T-cell (primary cell): ENCODE results near the gene USP38. TPM values are rescaled to one million over a fixed set of nuclear protein-coding genes. Genes with fewer than 3 reads are reported as not detected.
"Not testable (repeated sequence)": the region's sequence is repeated elsewhere in the genome, so short reads cannot be mapped to it uniquely, and the experiment has no call there.

Experiments used
- ATAC-seq, 4 experiments: fragments of 200-7000 bp in 3 of 4; fragments of 150-1000 bp in 1 of 4; cut with Tn5 transposase; replicated peaks in 1 of 4; 1 replicate in 3 of 4; 2 replicates in 1 of 4; pipeline ENCODE4 v1.10.0; 2021; ENCODE audit warnings: moderate library complexity in 3 of 4, mild to moderate bottlenecking in 2 of 4, moderate number of reproducible peaks in 1 of 4
- CTCF ChIA-PET, 2 donors: fragments of 300-600 bp; sonication (Branson Sonifier 250); formaldehyde crosslinking; loops; one replicate each; lab custom pipeline; 2022; ENCODE audit warnings: antibody characterized with exemption in 2 of 2; lab: Charles Lee
- POLR2A ChIA-PET, 2 donors: fragments of 300-600 bp; sonication (Branson Sonifier 250); formaldehyde crosslinking; loops; one replicate each; lab custom pipeline; 2022; ENCODE audit warnings: antibody characterized with exemption in 2 of 2; lab: Charles Lee
- DNase-seq, 35 experiments: peaks; one replicate each; pipeline versions ENCODE4 v3.0.0 to v3.0.0-alpha.2; 2013 to 2023
- H3K27ac ChIP-seq: one replicate; pipeline ENCODE4 v1.5.1; 2013; ENCODE audit warnings: low read length
- H3K27me3 ChIP-seq, 2 experiments: replicated peaks in 1 of 2; 1 replicate in 1 of 2; 2 replicates in 1 of 2; pipeline versions ENCODE4 v1.6.1 to v1.7.0; 2013; ENCODE audit warnings: low read length in 1 of 2, mixed read lengths in 1 of 2; ENCODE audit not compliant: control insufficient read depth in 2 of 2, insufficient read depth in 2 of 2; ENCODE audit errors: extremely low read depth in 1 of 2
- H3K36me3 ChIP-seq, 2 donors: 1 replicate in 1 of 2; 2 replicates in 1 of 2; pipeline versions ENCODE4 v1.6.1 to v1.7.0; 2013; ENCODE audit warnings: low read length in 1 of 2; ENCODE audit not compliant: control insufficient read depth in 2 of 2, insufficient read depth in 1 of 2; ENCODE audit errors: extremely low read depth in 1 of 2
- H3K4me1 ChIP-seq, 2 experiments: 1 replicate in 1 of 2; 2 replicates in 1 of 2; pipeline versions ENCODE4 v1.6.1 to v1.7.0; 2013; ENCODE audit warnings: low read length in 2 of 2, mixed read lengths in 1 of 2; ENCODE audit not compliant: insufficient read depth in 2 of 2, control insufficient read depth in 1 of 2; ENCODE audit errors: extremely low read depth in 1 of 2
- H3K4me3 ChIP-seq, 2 donors: 1 replicate in 1 of 2; 2 replicates in 1 of 2; pipeline versions ENCODE4 v1.5.1 to v1.7.0; 2013; ENCODE audit warnings: mild to moderate bottlenecking in 2 of 2, low read length in 1 of 2, moderate library complexity in 1 of 2; ENCODE audit not compliant: control insufficient read depth in 1 of 2; ENCODE audit errors: extremely low read depth in 1 of 2
- H3K9me3 ChIP-seq: 2 replicates; pipeline ENCODE4 v1.7.0; 2013
- H3K27ac Mint-ChIP-seq, 2 donors: one replicate each; pipeline ENCODE4 v1.8.0; 2020 to 2021; ENCODE audit warnings: mild to moderate bottlenecking in 2 of 2, mixed read lengths in 2 of 2
- H3K27me3 Mint-ChIP-seq, 2 donors: one replicate each; pipeline ENCODE4 v1.8.0; 2021 to 2022; ENCODE audit warnings: mixed read lengths in 2 of 2
- H3K36me3 Mint-ChIP-seq: one replicate; pipeline ENCODE4 v1.8.0; 2021; ENCODE audit warnings: mixed read lengths
- H3K4me1 Mint-ChIP-seq, 3 donors: one replicate each; pipeline ENCODE4 v1.8.0; 2020 to 2022; ENCODE audit warnings: mixed read lengths in 3 of 3, mild to moderate bottlenecking in 1 of 3
- H3K4me3 Mint-ChIP-seq, 3 donors: one replicate each; pipeline ENCODE4 v1.8.0; 2020 to 2022; ENCODE audit warnings: mild to moderate bottlenecking in 3 of 3, mixed read lengths in 3 of 3, moderate library complexity in 3 of 3
- H3K9me3 Mint-ChIP-seq, 3 donors: one replicate each; pipeline ENCODE4 v1.8.0; 2020 to 2022; ENCODE audit warnings: mixed read lengths in 3 of 3
- WGBS: methylation state at CpG from one replicate; pipeline ENCODE4 v1.1.5; 2013; ENCODE audit warnings: missing lambda C conversion rate; ENCODE audit not compliant: insufficient coverage; 5-methylcytosine and 5-hydroxymethylcytosine counted together
- total RNA-seq, 35 experiments: library from RNA in 6 of 35; stranded (reverse) in 6 of 35; fragments of 120-200 nt in 1 of 35; gene quantifications; one replicate each; pipeline versions ENCODE4 v1.2.1 to v1.2.4 and lab custom pipeline; 2013 to 2026

Gene USP38
- total RNA-seq, 5 donors from 2014 or later (not counting 1 experiment from before 2014, with no cell fraction given): 22.6 to 31.1 (median 23.9) TPM

GRCh38 chr4:143166722-143167121 lies 18.0 kb upstream of the USP38 start:
- H3K4me1 ChIP-seq, H3K27me3 Mint-ChIP-seq, POLR2A ChIA-PET, H3K36me3 ChIP-seq, H3K9me3 Mint-ChIP-seq, H3K27me3 ChIP-seq, H3K9me3 ChIP-seq, DNase-seq, ATAC-seq, H3K4me3 Mint-ChIP-seq, H3K4me1 Mint-ChIP-seq, H3K27ac Mint-ChIP-seq, H3K27ac ChIP-seq, H3K4me3 ChIP-seq: not testable (repeated sequence)
- CTCF ChIA-PET: interaction anchor here (0.6 to 0.7 kb wide), 3 partner anchors 46 to 1205 kb away, joined by 3 to 4 read pairs (median 3); no protein-coding TSS in a partner anchor
- WGBS: 94% methylated on average over 10 of the region's 11 CpGs
- H3K36me3 Mint-ChIP-seq: peaks cover 13% of the 10 kb centered on the region

- ChIA-PET POLR2A (no interaction called here), CTCF (no interaction called here)
- DNase-seq (no peak), ATAC-seq (no peak)
- no peak overlapping the region for H3K4me3 Mint-ChIP-seq
- H3K27ac Mint-ChIP-seq: no peak overlapping the region
- H3K27ac ChIP-seq: no peak overlapping the region
- WGBS: 100% methylated on average over 3 of the region's 3 CpGs
- peaks cover 8% of the 10 kb centered on the region for H3K9me3 ChIP-seq
- no peaks in the 10 kb centered on the region for H3K36me3 ChIP-seq
- peaks cover 24 to 36% (median 33%) of the 10 kb centered on the region in 3 donors for H3K4me1 Mint-ChIP-seq
- H3K27me3 ChIP-seq: no peaks in the 10 kb centered on the region
- H3K27me3 Mint-ChIP-seq: no peaks in the 10 kb centered on the region
- peaks cover 0 to 12% of the 10 kb centered on the region in 2 experiments for H3K4me1 ChIP-seq
- H3K36me3 Mint-ChIP-seq: peaks cover 20% of the 10 kb centered on the region
- peaks cover 4 to 18% (median 10%) of the 10 kb centered on the region in 3 donors for H3K9me3 Mint-ChIP-seq
- H3K4me3 ChIP-seq: no peak overlapping the region
These were observed 5.8 kb upstream of the USP38 start for GRCh38 chr4:143178923-143179322.

GRCh38 chr4:143183513-143184216 lies 1.1 kb upstream of the USP38 start:
- H3K4me3 ChIP-seq: peak overlapping the region; percentile 83 to 85
- ChIA-PET POLR2A (interaction anchor here in 1 of 2 donors (0.6 kb wide), 1 partner anchor 128 kb away, joined by 3 read pairs; no protein-coding TSS in a partner anchor), CTCF (no interaction called here)
- H3K4me1 Mint-ChIP-seq: peaks cover 55 to 73% (median 59%) of the 10 kb centered on the region in 3 donors
- no peaks in the 10 kb centered on the region for H3K27me3 Mint-ChIP-seq
- H3K9me3 Mint-ChIP-seq: peaks cover 0 to 3% (median 0%) of the 10 kb centered on the region in 3 donors
- peaks cover 3% of the 10 kb centered on the region for H3K9me3 ChIP-seq
- H3K27ac ChIP-seq: peak overlapping the region; percentile 85
- no peaks in the 10 kb centered on the region for H3K36me3 ChIP-seq
- H3K4me3 Mint-ChIP-seq: peak overlapping the region; percentile 84 to 91 (median 87)
- H3K4me1 ChIP-seq: peaks cover 6 to 43% of the 10 kb centered on the region in 2 experiments
- no peaks in the 10 kb centered on the region for H3K27me3 ChIP-seq
- DNase-seq (peak in 1 of 35 experiments; percentile 18), ATAC-seq (no peak)
- H3K27ac Mint-ChIP-seq: peak overlapping the region; percentile 96
- WGBS: no CpG with 5 or more reads among the region's 9 CpGs
- H3K36me3 Mint-ChIP-seq: peaks cover 22% of the 10 kb centered on the region

DNA sequence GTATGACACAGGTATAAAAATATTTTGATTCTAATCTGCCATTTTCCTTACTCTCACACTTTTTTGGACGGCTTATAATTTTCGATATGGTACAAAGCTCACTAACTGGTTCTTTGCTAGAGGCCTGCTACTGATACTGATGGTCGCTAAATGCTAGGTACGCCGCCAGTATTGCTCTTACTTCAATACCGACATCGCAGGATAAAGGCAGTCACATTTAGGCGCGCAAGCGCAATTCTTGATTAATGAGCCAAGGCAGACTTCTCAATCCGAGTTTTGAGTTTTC lies 557 bp upstream of the USP38 start:
- no peaks in the 10 kb centered on the region for H3K9me3 Mint-ChIP-seq
- peaks cover 60 to 78% (median 64%) of the 10 kb centered on the region in 3 donors for H3K4me1 Mint-ChIP-seq
- ChIA-PET POLR2A (interaction anchor here in 1 of 2 donors (0.6 kb wide), 1 partner anchor 129 kb away, joined by 3 read pairs; no protein-coding TSS in a partner anchor), CTCF (no interaction called here)
- H3K27me3 Mint-ChIP-seq: no peaks in the 10 kb centered on the region
- peak overlapping the region; percentile 84 to 91 (median 87) for H3K4me3 Mint-ChIP-seq
- no peaks in the 10 kb centered on the region for H3K27me3 ChIP-seq
- H3K27ac Mint-ChIP-seq: peak overlapping the region; percentile 96
- peaks cover 24% of the 10 kb centered on the region for H3K36me3 Mint-ChIP-seq
- no peaks in the 10 kb centered on the region for H3K36me3 ChIP-seq
- peaks cover 6 to 48% of the 10 kb centered on the region in 2 experiments for H3K4me1 ChIP-seq
- H3K9me3 ChIP-seq: no peaks in the 10 kb centered on the region
- 0% methylated on average over 10 of the region's 11 CpGs for WGBS
- ATAC-seq: peak; percentile 35 to 45 (median 42)
- H3K27ac ChIP-seq: peak overlapping the region; percentile 85
- no peak for DNase-seq
- peak overlapping the region; percentile 83 to 85 for H3K4me3 ChIP-seq

DNA sequence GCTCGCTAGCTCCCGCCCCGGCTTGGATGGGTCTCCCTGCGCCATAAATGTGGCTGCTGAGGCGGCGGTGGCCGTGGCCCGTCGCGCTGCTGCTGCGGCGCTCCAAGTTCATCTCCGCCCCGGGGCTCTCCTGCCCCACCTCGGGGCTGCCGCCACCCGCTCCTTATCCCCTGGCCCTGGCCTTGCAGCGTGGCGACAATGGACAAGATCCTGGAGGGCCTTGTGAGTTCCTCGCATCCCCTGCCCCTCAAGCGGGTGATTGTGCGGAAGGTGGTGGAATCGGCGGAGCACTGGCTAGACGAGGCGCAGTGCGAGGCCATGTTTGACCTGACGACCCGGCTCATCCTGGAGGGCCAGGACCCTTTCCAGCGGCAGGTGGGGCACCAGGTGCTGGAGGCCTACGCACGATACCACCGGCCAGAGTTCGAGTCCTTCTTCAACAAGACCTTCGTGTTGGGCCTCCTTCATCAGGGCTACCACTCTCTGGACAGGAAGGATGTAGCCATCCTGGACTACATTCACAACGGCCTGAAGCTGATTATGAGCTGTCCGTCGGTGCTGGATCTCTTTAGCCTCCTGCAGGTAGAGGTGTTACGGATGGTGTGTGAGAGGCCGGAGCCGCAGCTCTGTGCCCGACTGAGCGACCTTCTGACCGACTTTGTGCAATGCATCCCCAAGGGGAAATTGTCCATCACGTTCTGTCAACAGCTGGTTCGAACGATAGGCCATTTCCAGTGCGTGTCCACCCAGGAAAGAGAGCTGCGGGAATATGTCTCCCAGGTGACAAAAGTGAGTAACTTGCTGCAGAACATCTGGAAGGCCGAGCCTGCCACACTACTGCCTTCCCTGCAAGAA lies 763 bp downstream of the USP38 start:
- Histone ChIP-seq H3K27ac (peak overlapping the region; percentile 85), H3K27me3 (no peaks in the 10 kb centered on the region), H3K9me3 (no peaks in the 10 kb centered on the region), H3K4me1 (peaks cover 6 to 55% of the 10 kb centered on the region in 2 experiments), H3K4me3 (peak overlapping the region; percentile 85 to 90), H3K36me3 (peaks cover 0 to 4% of the 10 kb centered on the region in 2 donors)
- Mint-ChIP-seq H3K9me3 (no peaks in the 10 kb centered on the region), H3K4me3 (peak overlapping the region; percentile 84 to 91 (median 87)), H3K4me1 (peaks cover 73 to 89% (median 74%) of the 10 kb centered on the region in 3 donors), H3K27ac (peak overlapping the region; percentile 94 to 97), H3K27me3 (no peaks in the 10 kb centered on the region), H3K36me3 (peaks cover 37% of the 10 kb centered on the region)
- ATAC-seq: peak; percentile 16 to 28 (median 18)
- whole genome bisulfite sequencing: under 1% methylated on average over 49 of the region's 50 CpGs
- peak in 5 of 35 experiments; percentile 4 to 24 (median 6) for DNase-seq
- POLR2A ChIA-PET: interaction anchor here in 1 of 2 donors (0.6 kb wide), 1 partner anchor 829 kb away, joined by 6 read pairs; no protein-coding TSS in a partner anchor
- CTCF ChIA-PET: interaction anchor here in 1 of 2 donors (0.8 kb wide), 1 partner anchor 328 kb away, joined by 3 read pairs; the partner anchor contains the start of gene SMARCA5

DNA sequence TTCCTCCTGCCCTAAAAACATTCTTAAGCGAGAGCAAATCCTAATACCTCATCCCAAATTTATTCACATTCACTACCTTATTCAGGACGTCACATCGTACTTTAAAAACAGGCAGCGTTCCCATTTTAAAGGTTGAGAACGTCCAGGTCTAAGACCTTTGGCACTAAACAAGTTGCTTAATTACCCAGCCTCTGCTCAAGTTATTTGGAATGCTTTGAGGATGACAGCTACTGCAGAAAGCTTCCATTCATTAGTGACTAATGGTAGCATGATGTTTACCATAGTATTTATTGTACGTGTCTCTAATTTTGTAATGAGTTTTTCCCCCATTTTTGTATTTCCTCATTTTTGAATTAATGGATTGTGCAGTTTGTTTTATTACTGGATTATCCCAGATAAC lies 1.5 kb downstream of the USP38 start:
- Histone ChIP-seq H3K36me3 (peaks cover 0 to 11% of the 10 kb centered on the region in 2 donors), H3K27ac (peak overlapping the region; percentile 85), H3K27me3 (no peaks in the 10 kb centered on the region), H3K4me3 (peak overlapping the region; percentile 85 to 90), H3K9me3 (no peaks in the 10 kb centered on the region), H3K4me1 (peaks cover 6 to 56% of the 10 kb centered on the region in 2 experiments)
- ChIA-PET POLR2A (interaction anchor here in 1 of 2 donors (0.6 kb wide), 1 partner anchor 830 kb away, joined by 6 read pairs; no protein-coding TSS in a partner anchor), CTCF (no interaction called here)
- ATAC-seq: no peak
- H3K27ac Mint-ChIP-seq: peak overlapping the region; percentile 94 to 97
- 14% methylated on average over 4 of the region's 6 CpGs for WGBS
- no peak for DNase-seq
- peak overlapping the region; percentile 84 to 91 (median 87) for H3K4me3 Mint-ChIP-seq
- H3K36me3 Mint-ChIP-seq: peaks cover 40% of the 10 kb centered on the region
- H3K9me3 Mint-ChIP-seq: no peaks in the 10 kb centered on the region
- H3K4me1 Mint-ChIP-seq: peaks cover 74 to 89% (median 78%) of the 10 kb centered on the region in 3 donors
- H3K27me3 Mint-ChIP-seq: no peaks in the 10 kb centered on the region
